Endothelial cell of umbilical vein (primary cell): ENCODE measurements around the gene PLCH1. TPM values are rescaled to one million over a fixed set of nuclear protein-coding genes. Genes with fewer than 3 reads are reported as not detected.

ENCODE experiments used
- BruUV-seq: library from RNA; stranded (reverse); fragments of 400-500 nt; replicated peaks from 2 replicates; lab custom pipeline; 2021; lab: Mats Ljungman, UMichigan
- CTCF ChIA-PET: fragments of 300-600, 350-600 bp; sonication (Branson Sonifier 250); formaldehyde crosslinking; loops from one replicate; lab custom pipeline; 2021; ENCODE audit warnings: antibody characterized with exemption, inconsistent platforms; lab: Charles Lee
- POLR2A ChIA-PET: fragments of 300-600, 350-600 bp; sonication (Branson Sonifier 250); formaldehyde crosslinking; loops from one replicate; lab custom pipeline; 2021; ENCODE audit warnings: antibody characterized with exemption, inconsistent platforms; lab: Charles Lee
- DNase-seq: peaks from one replicate; pipeline ENCODE4 v3.0.0-alpha.2; 2011; ENCODE audit warnings: low read depth, low spot score
- FAIRE-seq: peaks from 2 replicates; lab custom pipeline; 2011; peaks lifted over from hg19 to GRCh38; lab: Jason Lieb, UNC
- H2AFZ ChIP-seq: 2 replicates; pipeline ENCODE4 v1.6.0; 2012; ENCODE audit warnings: low read depth, low read length, control low read depth, inconsistent platforms
- H3K27ac ChIP-seq: 2 replicates; pipeline ENCODE4 v1.5.1; 2011; ENCODE audit warnings: low read depth, mild to moderate bottlenecking, control low read depth, low read length, moderate library complexity; ENCODE audit not compliant: insufficient read depth
- H3K27me3 ChIP-seq, 2 experiments: 2 replicates each; pipeline versions ENCODE4 v1.6.0 to v1.6.1; 2011; ENCODE audit warnings: low read length in 2 of 2, mixed read lengths in 1 of 2; ENCODE audit not compliant: control insufficient read depth in 2 of 2, insufficient read depth in 2 of 2
- H3K36me3 ChIP-seq, 2 experiments: 2 replicates in 1 of 2; 3 replicates in 1 of 2; pipeline ENCODE4 v1.5.1; 2011; ENCODE audit warnings: low read length in 2 of 2, mild to moderate bottlenecking in 1 of 2, moderate library complexity in 1 of 2; ENCODE audit not compliant: control insufficient read depth in 2 of 2, insufficient read depth in 2 of 2; ENCODE audit errors: extremely low read depth in 1 of 2
- H3K4me1 ChIP-seq: 3 replicates; pipeline ENCODE4 v1.5.1; 2011; ENCODE audit warnings: mild to moderate bottlenecking, low read length; ENCODE audit not compliant: control insufficient read depth, insufficient read depth; ENCODE audit errors: extremely low read depth
- H3K4me2 ChIP-seq: 2 replicates; pipeline ENCODE4 v1.6.1; 2011; ENCODE audit warnings: low read length, control low read depth, mixed read lengths; ENCODE audit not compliant: insufficient read depth
- H3K4me3 ChIP-seq, 3 experiments: fragments of 200-600 bp in 1 of 3; sonication (generic), shearing (Covaris generic) in 1 of 3; replicated peaks in 1 of 3; 2 replicates each; pipeline ENCODE4 v1.5.1; 2011 to 2016; ENCODE audit warnings: control low read depth in 3 of 3, low read length in 3 of 3, mild to moderate bottlenecking in 2 of 3, inconsistent platforms in 1 of 3, low read depth in 1 of 3, moderate library complexity in 1 of 3; ENCODE audit not compliant: insufficient read depth in 1 of 3
- H3K79me2 ChIP-seq: 2 replicates; pipeline ENCODE4 v1.6.0; 2012; ENCODE audit warnings: low read length, inconsistent platforms; ENCODE audit not compliant: control insufficient read depth, insufficient read depth
- H3K9ac ChIP-seq: replicated peaks from 2 replicates; pipeline ENCODE3; 2011; ENCODE audit warnings: low read length, control low read depth; ENCODE audit not compliant: insufficient read depth; ENCODE audit errors: extremely low read depth
- H3K9me1 ChIP-seq: replicated peaks from 3 replicates; pipeline ENCODE4 v1.6.0; 2011; ENCODE audit warnings: mild to moderate bottlenecking, low read length; ENCODE audit not compliant: control insufficient read depth, insufficient read depth; ENCODE audit errors: extremely low read depth
- H3K9me3 ChIP-seq: replicated peaks from 2 replicates; pipeline ENCODE4 v1.5.1; 2012; ENCODE audit warnings: low read length, inconsistent platforms; ENCODE audit not compliant: control insufficient read depth, insufficient read depth
- H4K20me1 ChIP-seq: replicated peaks from 2 replicates; pipeline ENCODE3; 2011; ENCODE audit warnings: mild to moderate bottlenecking, low read length; ENCODE audit not compliant: control insufficient read depth, insufficient read depth; ENCODE audit errors: extremely low read depth
- CTCF ChIP-seq, 2 donors: IDR thresholded peaks; 1 replicate in 1 of 2; 2 replicates in 1 of 2; pipeline ENCODE4 v1.5.1; 2011; ENCODE audit warnings: low read length in 2 of 2, mild to moderate bottlenecking in 2 of 2, moderate library complexity in 2 of 2, control low read depth in 1 of 2, inconsistent platforms in 1 of 2, low read depth in 1 of 2; ENCODE audit not compliant: insufficient read depth in 1 of 2; ENCODE audit errors: extremely low read depth in 1 of 2
- EZH2 ChIP-seq: IDR thresholded peaks from 2 replicates; pipeline ENCODE4 v1.6.1; 2012; ENCODE audit warnings: borderline replicate concordance, low read depth, mild to moderate bottlenecking, moderate library complexity, low read length, inconsistent platforms; ENCODE audit not compliant: severe bottlenecking
- FOS ChIP-seq: IDR thresholded peaks from 2 replicates; pipeline ENCODE4 v1.6.1; 2011; ENCODE audit warnings: mild to moderate bottlenecking, low read length, moderate library complexity, borderline replicate concordance; ENCODE audit not compliant: insufficient read depth
- GATA2 ChIP-seq: IDR thresholded peaks from 2 replicates; pipeline ENCODE4 v1.7.0; 2011; ENCODE audit warnings: low read depth, mild to moderate bottlenecking, moderate library complexity, mixed read lengths, low read length; ENCODE audit not compliant: insufficient read length, insufficient read depth
- JUN ChIP-seq: IDR thresholded peaks from 2 replicates; pipeline ENCODE4 v1.6.1; 2011; ENCODE audit warnings: borderline replicate concordance, low read depth; ENCODE audit not compliant: insufficient read length, insufficient read depth
- MAX ChIP-seq: IDR thresholded peaks from 2 replicates; pipeline ENCODE4 v1.6.1; 2011; ENCODE audit not compliant: insufficient read depth, insufficient read length
- MYC ChIP-seq: IDR thresholded peaks from one replicate; pipeline ENCODE4 v1.6.1; 2011; ENCODE audit warnings: mild to moderate bottlenecking, low read depth, low read length
- POLR2A ChIP-seq: IDR thresholded peaks from 2 replicates; pipeline ENCODE4 v1.6.1; 2012; ENCODE audit warnings: low read depth, mild to moderate bottlenecking, control low read depth, low read length
- POLR2AphosphoS5 ChIP-seq: IDR thresholded peaks from 2 replicates; pipeline ENCODE4 v1.6.1; 2012; ENCODE audit warnings: low read depth, mild to moderate bottlenecking, control low read depth, low read length, moderate library complexity; ENCODE audit not compliant: insufficient read depth
- dilution Hi-C: fragments of 300-500 bp; cut with MboI; formaldehyde crosslinking; loops from one replicate; pipeline ENCODE4 v1.15.0; 2019; ENCODE audit warnings: low sequenced_read_pairs; ENCODE audit not compliant: extremely low pct_ligation_motif_present
- intact Hi-C: fragments of 100-400 bp; cut with micrococcal nuclease; formaldehyde crosslinking; loops from one replicate; pipeline ENCODE4 v1.10.0; 2022
- polyA plus RNA-seq, 4 experiments: library from polyadenylated mRNA; depleted of rRNA in 3 of 4; stranded (reverse) in 3 of 4; unstranded in 1 of 4; fragments of >200 nt; gene quantifications; 2 replicates each; pipeline versions ENCODE4 v1.2.1 to v1.2.3, GENCODE V29; 2011 to 2012; ENCODE audit warnings: missing spikeins in 1 of 4
- total RNA-seq: library from RNA; stranded (reverse); gene quantifications from 2 replicates; pipeline ENCODE4 v1.2.3, GENCODE V29; 2021

PLCH1 gene
- total and polyA plus RNA-seq, 2 donors (not counting 3 experiments of a cell fraction or from before 2014, with no cell fraction given): 0.03 TPM; not detected in 1

- Histone ChIP-seq H4K20me1 (no peaks in the 10 kb centered on the region), H3K27me3 (peaks cover 12 to 21% of the 10 kb centered on the region in 2 experiments), H3K9me3 (no peaks in the 10 kb centered on the region), H2AFZ (no peak overlapping the region), H3K4me3 (no peak overlapping the region), H3K9me1 (no peaks in the 10 kb centered on the region), H3K27ac (no peak overlapping the region), H3K4me2 (no peak overlapping the region), H3K9ac (no peak overlapping the region), H3K79me2 (no peaks in the 10 kb centered on the region), H3K4me1 (peaks cover 5% of the 10 kb centered on the region), H3K36me3 (no peaks in the 10 kb centered on the region)
- ChIA-PET CTCF (no interaction called here), POLR2A (no interaction called here)
- BruUV-seq: no TSS peak
- TF ChIP-seq MYC: no peak
- no peak for FAIRE-seq
- DNase-seq: no peak
- dilution Hi-C loops: no loop called here
- intact Hi-C loops: loop anchor here (2.0 to 5.0 kb wide), 2 partner anchors 58 to 104 kb away; partner anchors contain the start of genes C3orf33 and SLC33A1
These were observed 3.9 kb upstream of the PLCH1 start for GRCh38 chr3:155748611-155749365.

DNA sequence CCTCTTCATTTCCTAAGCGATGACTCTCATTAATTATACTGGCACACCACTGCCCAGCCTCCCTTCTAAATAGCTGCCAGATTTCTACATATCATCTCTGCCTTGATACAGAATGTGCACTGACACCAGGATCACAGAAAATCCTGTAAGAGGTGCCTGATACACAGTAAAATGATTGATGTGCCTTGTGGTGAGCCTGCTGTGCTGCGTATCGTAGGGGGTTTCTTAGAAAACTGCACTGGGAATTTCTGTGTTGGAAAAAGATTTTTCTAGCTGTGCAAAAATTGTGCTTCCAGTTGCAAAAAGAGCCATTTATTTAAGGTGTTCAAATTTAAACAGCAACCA is 3.0 kb upstream of the PLCH1 start:
- dilution Hi-C loops (no loop called here), intact Hi-C loops (loop anchor here (2.0 to 5.0 kb wide), 2 partner anchors 59 to 104 kb away; partner anchors contain the start of genes C3orf33 and SLC33A1)
- no peak overlapping the region for H3K4me2 ChIP-seq
- DNase-seq (no peak), FAIRE-seq (no peak)
- no peak overlapping the region for H3K9ac ChIP-seq
- H3K9me1 ChIP-seq: no peaks in the 10 kb centered on the region
- no peak for TF ChIP-seq FOS
- TF ChIP-seq MAX: no peak
- TF ChIP-seq MYC: no peak
- TF ChIP-seq POLR2A: no peak
- no peak for TF ChIP-seq POLR2AphosphoS5
- no peak for TF ChIP-seq JUN
- TF ChIP-seq GATA2: no peak
- TF ChIP-seq EZH2: no peak
- TF ChIP-seq CTCF (IDR thresholded peaks at IDR 0.05; ENCODE audit: extremely low read depth in 1 of 2, insufficient read depth in 1 of 2, low read depth in 1 of 2, low read length in 2 of 2): no peak
- H3K27ac ChIP-seq: no peak overlapping the region
- ChIA-PET POLR2A (no interaction called here), CTCF (interaction anchor here (1.1 kb wide), 1 partner anchor 58 kb away, joined by 3 read pairs; the partner anchor contains the start of gene C3orf33)
- no peaks in the 10 kb centered on the region for H4K20me1 ChIP-seq
- H2AFZ ChIP-seq: no peak overlapping the region
- H3K4me3 ChIP-seq: no peak overlapping the region
- peaks cover 7% of the 10 kb centered on the region for H3K4me1 ChIP-seq
- no peaks in the 10 kb centered on the region for H3K9me3 ChIP-seq
- H3K27me3 ChIP-seq: peaks cover 15 to 27% of the 10 kb centered on the region in 2 experiments
- no TSS peak for BruUV-seq
- no peaks in the 10 kb centered on the region for H3K36me3 ChIP-seq
- H3K79me2 ChIP-seq: no peaks in the 10 kb centered on the region
